GM21367 (cell line): ENCODE data around the gene CNEP1R1.

ENCODE experiments used
- ATAC-seq: cut with Tn5 transposase; IDR thresholded peaks from one replicate; pipeline ENCODE4 v1.9.1; 2021; ENCODE audit not compliant: unreplicated experiment

Gene CNEP1R1

GRCh38 chr16:50059669-50060068, 34.6 kb downstream of the CNEP1R1 start:
- no peak for ATAC-seq

DNA sequence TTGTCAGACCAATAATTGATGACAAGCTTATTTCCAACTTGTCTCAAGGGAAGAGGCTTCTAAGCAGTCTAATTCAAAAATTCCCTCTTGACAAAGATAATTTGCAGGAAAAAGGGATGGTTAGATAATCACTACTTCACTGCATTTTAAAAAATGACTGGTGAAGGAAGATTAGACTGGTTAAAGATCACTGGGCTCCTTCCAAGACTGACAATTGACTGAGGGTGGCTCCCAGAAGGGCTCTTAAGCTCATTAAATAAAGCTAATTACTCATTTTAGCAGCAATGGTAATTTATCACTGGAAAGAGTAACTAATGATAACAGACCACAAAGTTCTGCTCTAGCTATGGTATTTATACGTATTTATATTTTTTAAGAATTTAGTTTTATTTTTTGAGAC, 36.3 kb downstream of the CNEP1R1 start:
- ATAC-seq, result no peak

DNA sequence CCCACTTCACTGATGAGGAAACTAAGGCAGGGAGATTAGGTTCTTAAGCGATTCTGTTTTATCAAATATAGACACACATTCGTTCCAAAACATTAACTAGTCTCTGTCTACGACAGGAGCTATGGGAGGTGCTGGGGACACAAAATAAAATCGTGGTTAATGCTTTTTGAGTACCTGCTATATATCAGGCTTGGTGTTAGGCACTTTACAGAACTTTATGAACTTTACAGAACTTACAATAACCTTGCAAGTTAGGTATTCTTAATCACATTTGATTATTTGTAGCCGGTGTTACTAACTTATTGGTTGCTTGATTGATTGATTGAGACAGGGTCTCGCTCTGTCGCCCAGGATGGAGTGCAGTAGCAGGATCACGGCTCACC, 40.2 kb downstream of the CNEP1R1 start:
- ATAC-seq, result no peak

GRCh38 chr16:50065624-50066481, 40.8 kb downstream of the CNEP1R1 start, which contains the start of gene HEATR3:
Gene HEATR3 (plus strand): TSS chr16:50065970. CDS start chr16:50066132, 162 bp downstream.
- ATAC-seq, result peak; percentile 59

DNA sequence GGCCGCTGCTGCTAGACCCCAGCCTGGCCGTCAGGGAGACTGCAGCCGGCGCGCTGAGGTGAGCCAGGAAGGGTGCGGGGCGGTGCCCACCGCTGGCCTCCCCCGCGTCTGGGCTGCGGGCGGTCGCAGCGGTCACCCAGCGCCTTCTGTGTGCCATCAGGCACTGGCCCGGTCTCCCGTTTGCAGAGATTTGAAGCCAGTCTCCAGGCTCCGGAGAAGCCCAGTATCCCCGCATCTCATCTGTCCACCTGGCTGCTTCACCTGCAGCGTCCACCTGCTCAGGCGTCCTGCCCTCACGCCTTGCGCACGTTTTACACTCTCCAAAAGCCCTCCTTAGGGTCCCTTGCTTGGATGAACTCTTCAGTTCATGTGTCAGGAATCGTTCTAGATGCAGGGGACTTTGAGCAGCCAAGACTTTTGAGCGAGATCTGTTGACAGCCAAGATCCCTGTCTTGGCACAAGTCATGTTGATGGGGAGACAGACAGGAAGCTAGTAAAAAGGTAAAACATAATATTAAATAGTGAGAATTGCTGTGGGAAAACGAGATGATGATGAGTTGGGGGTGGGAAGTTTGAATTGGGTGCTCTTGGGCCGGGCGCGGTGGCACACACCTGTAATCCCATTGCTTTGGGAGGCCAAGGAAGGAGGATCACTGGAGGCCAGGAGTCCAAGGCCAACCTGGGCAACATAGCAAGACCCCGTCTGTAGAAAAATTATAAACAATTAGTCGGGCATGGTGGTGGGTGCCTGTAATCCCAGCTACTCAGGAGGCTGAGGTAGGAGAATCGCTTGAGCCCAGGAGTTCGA, 41.7 kb downstream of the CNEP1R1 start:
- ATAC-seq, result no peak

GRCh38 chr16:50067290-50067853, 42.3 kb downstream of the CNEP1R1 start:
- peak; percentile 30 for ATAC-seq

- no peak for ATAC-seq
Measured at GRCh38 chr16:50068550-50068949, 43.5 kb downstream of the CNEP1R1 start.

DNA sequence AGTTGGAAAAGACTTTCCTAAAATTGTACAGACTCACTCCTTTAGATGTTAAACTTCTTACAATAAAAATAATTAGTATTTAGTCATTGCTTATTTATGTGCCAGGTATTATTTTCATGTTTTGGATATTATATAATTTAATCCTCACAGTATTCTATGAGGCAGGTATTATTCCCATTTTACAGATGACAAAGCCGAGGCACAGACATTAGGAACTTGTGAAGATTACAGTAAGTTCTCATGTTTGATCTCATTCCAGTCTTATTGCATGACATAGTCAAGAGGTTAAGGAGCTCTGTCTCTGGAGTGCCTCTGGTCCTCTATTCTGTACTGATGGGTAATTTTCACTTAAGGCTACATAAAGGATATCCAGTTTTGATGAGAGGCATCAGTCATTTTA, 44.0 kb downstream of the CNEP1R1 start:
- ATAC-seq, result no peak

DNA sequence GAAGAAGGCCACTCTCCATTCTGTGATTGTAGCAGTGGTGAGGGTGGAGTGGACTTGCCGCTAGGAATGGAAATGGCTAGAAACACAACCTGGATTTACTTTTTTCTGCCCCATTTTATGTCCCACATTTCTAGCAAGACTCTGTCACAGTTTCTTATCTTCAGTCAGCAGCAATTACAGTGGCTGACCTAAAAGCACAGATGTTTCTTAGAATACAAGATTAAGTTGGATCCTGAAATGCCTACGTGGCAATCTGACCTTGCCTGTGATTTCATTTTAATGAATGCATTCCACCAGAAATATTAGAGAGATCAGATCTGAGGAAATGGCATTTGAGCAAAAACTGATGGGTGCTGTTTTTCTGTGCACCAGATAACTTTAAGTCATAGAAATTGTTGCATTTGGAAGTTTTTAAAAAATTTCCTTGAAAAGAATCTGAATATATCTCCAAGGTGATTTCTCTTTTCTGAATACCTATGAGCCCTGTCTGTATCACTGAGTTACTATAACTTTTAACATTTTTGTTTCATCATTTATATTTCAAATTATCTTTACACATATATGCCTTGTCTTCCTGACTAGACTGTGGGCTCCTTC, 46.1 kb downstream of the CNEP1R1 start:
- ATAC-seq, result no peak

- ATAC-seq, result no peak
Measured at GRCh38 chr16:50072730-50073129, 47.7 kb downstream of the CNEP1R1 start.

DNA sequence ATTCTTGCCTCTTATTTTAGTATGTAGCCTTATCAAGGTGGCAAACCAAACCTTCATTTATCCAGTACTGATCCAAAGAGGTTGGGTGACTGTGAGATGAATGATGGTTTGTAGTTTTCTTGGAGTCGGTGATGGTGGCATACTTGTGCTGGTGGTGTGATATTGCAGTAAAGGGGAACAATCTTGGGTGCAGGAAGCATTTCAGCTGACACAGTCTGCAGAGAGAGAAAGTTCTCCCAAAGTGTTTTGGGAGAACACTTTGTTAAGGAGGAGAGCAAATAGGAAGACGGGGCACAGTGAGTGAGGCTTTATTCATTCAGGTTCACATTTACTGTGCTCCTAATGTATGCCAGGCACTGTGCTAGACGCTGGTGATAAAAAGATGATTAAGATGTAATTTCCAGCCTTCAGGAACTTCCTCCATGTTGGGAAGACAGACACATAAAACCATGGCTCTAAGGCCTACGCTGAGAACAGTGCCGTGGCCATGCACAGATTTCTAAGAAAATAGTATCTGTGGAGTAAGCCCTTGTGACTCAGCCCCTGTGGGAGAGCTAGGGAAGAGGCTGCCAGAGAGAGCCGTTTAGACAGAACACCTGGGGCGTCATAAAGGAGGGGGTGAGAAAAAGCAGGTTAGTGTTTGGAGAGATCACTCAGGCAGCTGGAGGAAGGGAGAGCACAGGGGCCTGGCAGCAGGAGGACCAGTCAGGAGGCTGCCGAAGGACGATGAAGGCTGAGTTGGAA, 54.5 kb downstream of the CNEP1R1 start:
- no peak for ATAC-seq

GRCh38 chr16:50081428-50082018, 56.5 kb downstream of the CNEP1R1 start:
- ATAC-seq, result no peak

DNA sequence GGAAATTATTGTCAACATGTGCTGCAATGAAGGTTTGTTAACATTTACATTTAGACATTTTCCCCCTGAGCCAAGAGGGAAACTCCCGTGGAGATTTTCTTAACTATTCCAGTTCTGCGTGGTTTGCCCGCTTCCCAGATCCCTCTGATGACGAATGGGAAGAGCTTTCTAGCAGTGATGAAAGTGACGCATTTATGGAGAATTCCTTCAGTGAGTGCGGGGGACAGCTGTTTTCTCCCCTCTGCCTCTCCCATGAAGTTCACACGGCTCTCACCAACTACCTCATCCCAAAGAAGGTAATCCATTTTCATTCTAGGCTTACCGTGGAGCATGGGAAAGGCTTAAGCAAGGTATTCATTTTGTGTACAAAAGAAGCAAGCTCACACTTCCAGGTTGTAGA, 59.0 kb downstream of the CNEP1R1 start:
- no peak for ATAC-seq

DNA sequence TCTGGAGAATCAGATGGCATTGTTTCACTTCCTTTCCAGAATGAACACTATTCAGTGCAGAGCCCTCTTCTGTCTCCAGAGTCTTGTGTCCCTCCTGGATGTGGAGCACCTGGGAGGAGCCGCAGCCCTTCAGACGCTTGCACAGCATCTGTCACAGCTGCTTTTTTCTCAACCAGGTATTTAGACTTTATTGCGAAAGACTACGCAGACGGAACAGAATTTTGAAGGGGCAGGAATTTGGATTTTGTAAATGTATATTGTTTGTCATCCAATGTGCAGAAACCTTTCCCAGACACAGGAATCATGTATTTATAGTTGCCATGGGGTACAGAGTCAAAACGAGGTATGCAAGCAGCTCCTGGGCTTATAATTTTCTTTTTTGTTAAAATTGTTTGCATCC, 61.2 kb downstream of the CNEP1R1 start:
- ATAC-seq, result no peak
